NCI-H146 treated with DMSO at 0.1 percent for 48 hours (cell line): ENCODE data around the gene CTNS.
"Not testable (repeated sequence)": the region's sequence is repeated elsewhere in the genome, so short reads cannot be mapped to it uniquely, and the experiment has no call there.

Experiments
- DNase-seq: peaks from one replicate; lab custom pipeline; 2025; ENCODE audit not compliant: unreplicated experiment; lab: John Stamatoyannopoulos, UW

The CTNS gene

GRCh38 chr17:3681565-3681964, 45.0 kb downstream of the CTNS start:
- DNase-seq = no peak

GRCh38 chr17:3682033-3682432, 45.5 kb downstream of the CTNS start:
- no peak for DNase-seq

GRCh38 chr17:3683054-3683511, 46.5 kb downstream of the CTNS start:
- peak; percentile 5 for DNase-seq

- DNase-seq = no peak
Observed at GRCh38 chr17:3685174-3685573, 48.6 kb downstream of the CTNS start.

GRCh38 chr17:3688027-3688553, 51.5 kb downstream of the CTNS start:
- no peak for DNase-seq

- no peak for DNase-seq
Observed at GRCh38 chr17:3688852-3689261, 52.3 kb downstream of the CTNS start.

GRCh38 chr17:3689262-3690093, 52.9 kb downstream of the CTNS start:
- DNase-seq = no peak

GRCh38 chr17:3690094-3690715, 53.6 kb downstream of the CTNS start:
- DNase-seq = no peak

- no peak for DNase-seq
Observed at GRCh38 chr17:3691617-3692067, 55.1 kb downstream of the CTNS start.

GRCh38 chr17:3692346-3692745, 55.8 kb downstream of the CTNS start:
- no peak for DNase-seq

GRCh38 chr17:3693141-3693540, 56.6 kb downstream of the CTNS start:
- no peak for DNase-seq

GRCh38 chr17:3693829-3694231, 57.3 kb downstream of the CTNS start:
- no peak for DNase-seq

- DNase-seq = peak; percentile 60
Observed at GRCh38 chr17:3695129-3695722, 58.7 kb downstream of the CTNS start.

GRCh38 chr17:3695723-3696411, 59.3 kb downstream of the CTNS start, which contains the start of gene P2RX5:
Gene P2RX5 (minus strand): TSS chr17:3696155. CDS start chr17:3696005, 150 bp downstream.
- no peak for DNase-seq

- no peak for DNase-seq
Observed at GRCh38 chr17:3697103-3697476, 60.5 kb downstream of the CTNS start.

GRCh38 chr17:3698139-3698538, 61.6 kb downstream of the CTNS start:
- no peak for DNase-seq

GRCh38 chr17:3699951-3700350, 63.4 kb downstream of the CTNS start:
- no peak for DNase-seq

- not testable (repeated sequence) for DNase-seq
Observed at GRCh38 chr17:3702041-3702539, 65.5 kb downstream of the CTNS start.

- DNase-seq = no peak
Observed at GRCh38 chr17:3704931-3705717, 68.6 kb downstream of the CTNS start.

- not testable (repeated sequence) for DNase-seq
Observed at GRCh38 chr17:3705718-3705984, 69.1 kb downstream of the CTNS start.
